LNCAP (cell line): ENCODE measurements around the gene FGFBP2.

Experiments used
- TF ChIP-seq, protein P1 (sequence below): fragments of 450-650 bp; IDR thresholded peaks from 2 replicates; pipeline ENCODE4 v1.5.1; 2017; ENCODE audit warnings: mild to moderate bottlenecking

FGFBP2 gene

DNA sequence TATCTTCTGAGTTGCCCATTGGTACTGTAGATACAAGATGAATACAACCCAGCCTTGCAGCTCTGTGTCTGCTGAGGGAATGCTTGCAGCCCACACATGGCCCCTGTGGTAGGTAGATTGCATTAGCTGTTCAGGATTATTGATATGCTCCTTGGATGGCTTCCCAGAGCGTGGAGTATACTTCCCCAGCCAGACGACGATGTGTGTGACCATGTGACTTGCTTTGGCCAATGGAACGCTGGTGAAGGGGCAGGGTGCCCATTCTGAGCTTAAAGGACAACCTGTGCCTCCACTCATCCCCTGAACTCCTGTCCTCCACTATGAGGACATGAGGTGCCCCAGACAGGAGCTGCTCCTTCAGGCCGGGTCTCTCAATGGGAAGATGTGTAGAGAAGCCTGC lies 23.9 kb upstream of the FGFBP2 start:
- TF ChIP-seq, protein P1, sequence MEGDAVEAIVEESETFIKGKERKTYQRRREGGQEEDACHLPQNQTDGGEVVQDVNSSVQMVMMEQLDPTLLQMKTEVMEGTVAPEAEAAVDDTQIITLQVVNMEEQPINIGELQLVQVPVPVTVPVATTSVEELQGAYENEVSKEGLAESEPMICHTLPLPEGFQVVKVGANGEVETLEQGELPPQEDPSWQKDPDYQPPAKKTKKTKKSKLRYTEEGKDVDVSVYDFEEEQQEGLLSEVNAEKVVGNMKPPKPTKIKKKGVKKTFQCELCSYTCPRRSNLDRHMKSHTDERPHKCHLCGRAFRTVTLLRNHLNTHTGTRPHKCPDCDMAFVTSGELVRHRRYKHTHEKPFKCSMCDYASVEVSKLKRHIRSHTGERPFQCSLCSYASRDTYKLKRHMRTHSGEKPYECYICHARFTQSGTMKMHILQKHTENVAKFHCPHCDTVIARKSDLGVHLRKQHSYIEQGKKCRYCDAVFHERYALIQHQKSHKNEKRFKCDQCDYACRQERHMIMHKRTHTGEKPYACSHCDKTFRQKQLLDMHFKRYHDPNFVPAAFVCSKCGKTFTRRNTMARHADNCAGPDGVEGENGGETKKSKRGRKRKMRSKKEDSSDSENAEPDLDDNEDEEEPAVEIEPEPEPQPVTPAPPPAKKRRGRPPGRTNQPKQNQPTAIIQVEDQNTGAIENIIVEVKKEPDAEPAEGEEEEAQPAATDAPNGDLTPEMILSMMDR: no peak

DNA sequence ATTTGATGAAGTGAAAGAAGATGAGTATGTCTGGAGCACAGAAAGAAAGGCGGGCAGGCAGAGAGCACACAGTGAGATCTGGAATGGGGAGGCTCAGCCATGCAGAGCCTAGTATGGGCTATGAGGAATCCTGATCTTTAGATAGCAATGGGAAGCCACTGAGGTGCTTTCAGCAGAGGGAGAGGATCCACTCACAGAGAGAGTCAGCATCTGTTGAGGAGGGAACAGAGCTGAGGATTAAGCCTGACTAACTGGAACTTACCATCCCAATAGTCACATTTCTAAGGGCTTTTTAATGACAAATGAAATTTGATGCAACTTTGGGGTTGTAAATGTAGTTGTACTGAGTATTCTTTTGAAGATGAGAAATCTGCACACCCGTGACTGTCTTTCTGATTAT lies 20.6 kb upstream of the FGFBP2 start:
- TF ChIP-seq, protein P1: no peak

DNA sequence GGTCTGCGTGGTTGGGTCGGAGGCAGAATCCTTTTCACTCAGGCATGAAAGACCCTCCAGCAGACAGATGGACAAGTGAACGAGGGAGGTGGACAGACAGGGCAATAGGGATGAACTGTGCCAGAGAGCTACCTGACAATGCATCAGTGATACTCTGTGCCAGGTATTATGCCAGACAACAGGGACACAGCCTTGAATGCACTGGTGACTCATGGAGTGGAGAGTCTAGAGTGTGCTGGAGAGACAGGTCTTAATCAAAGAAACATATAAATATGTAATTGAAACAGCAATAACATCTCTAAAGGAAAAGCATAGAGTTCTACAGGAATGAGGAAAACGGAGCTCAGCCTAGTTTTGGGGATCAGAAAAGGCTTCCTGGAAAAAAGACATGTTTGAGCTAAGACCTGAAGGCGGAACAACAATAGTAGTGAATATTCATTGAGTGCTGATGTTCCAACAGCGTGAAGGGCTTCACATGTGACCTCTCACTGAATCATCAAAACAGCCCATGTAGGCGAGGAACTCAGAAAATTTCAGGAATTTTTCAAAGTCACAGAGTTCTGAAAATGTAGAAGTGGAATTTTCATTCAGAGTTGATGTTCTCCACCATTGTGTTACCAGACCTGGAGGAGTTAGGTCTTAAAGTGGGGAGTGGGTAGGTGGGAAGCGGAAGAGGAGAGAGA lies 20.0 kb upstream of the FGFBP2 start:
- TF ChIP-seq, protein P1: no peak

DNA sequence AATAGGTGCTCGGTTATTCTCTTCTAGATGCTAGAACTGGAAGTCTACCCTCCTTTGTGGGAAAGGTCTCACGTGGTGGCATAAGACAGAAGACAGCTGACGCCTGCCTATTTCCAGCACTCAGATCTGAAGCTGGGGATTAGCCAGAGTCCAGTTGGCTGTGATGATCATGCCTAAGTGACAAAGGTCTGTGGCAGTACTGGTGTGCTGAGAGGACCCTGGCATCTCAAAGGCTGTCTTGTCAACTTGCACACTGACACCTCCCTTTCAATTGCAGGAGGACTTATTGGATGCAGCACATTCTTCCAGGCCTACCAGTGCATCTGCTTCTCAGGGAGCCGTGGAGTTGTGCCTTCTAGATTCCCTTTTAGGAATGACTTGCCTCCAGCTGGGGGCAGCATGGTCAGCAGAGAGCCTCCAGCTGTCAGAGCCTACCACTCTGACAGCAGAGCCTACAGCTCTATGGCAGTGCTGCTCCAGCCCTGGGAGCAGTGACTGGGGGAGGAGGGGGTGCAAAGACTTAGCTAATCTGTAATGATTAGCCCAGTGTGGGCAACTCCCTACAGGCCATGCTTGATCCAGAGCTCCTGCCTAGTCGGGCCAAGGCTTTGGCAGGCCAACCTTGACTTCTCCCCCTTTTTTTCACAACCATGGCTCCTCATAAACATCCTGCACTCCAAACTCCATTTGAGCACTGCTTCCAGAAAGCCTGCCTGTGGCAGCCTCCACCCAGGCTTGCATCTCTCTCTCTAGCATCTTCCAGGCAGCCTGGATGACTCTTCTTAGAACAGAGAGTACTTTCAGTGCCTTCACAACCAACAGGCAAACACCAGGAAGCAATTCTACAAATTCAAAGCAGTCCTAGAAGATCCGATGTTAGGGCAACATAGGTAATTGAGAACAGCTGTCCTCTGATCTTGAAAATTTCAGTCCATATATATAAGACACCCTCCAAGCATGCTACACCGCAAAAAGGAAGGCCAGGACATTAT lies 13.8 kb upstream of the FGFBP2 start:
- TF ChIP-seq, protein P1: no peak

DNA sequence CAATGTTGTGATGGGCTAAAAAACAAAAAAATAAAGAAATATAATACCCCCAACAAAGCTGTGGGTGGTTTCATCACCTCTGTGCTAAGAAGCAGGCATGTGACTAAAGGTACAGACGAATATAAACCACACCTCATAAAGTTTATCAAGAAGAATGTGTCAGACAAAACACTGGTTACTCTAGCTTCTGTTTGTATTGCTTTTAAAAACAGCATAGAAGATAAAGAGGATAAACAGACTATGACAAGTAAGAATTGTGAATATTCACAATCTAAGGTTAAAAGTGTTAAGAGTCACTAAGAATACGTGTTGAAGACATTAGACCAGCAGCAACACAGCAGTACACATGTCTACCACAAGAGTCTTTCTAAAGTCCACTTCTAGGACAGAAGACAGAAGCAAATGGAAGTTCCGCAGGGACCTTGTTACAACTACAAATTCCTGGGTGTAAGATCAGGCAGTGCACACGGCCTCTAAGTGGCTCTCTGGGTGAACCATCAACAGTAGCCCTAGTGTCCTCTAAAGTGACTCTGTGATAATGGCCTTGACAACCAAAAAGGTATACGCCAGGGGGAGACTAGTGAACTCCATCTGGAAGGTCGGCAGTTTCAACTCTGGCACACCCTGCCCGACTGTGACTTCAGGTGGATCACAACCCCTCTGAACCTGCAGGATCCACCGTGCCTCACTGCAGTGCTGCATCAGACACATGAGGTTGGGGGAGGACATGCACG lies 8.3 kb upstream of the FGFBP2 start:
- TF ChIP-seq, protein P1: no peak

DNA sequence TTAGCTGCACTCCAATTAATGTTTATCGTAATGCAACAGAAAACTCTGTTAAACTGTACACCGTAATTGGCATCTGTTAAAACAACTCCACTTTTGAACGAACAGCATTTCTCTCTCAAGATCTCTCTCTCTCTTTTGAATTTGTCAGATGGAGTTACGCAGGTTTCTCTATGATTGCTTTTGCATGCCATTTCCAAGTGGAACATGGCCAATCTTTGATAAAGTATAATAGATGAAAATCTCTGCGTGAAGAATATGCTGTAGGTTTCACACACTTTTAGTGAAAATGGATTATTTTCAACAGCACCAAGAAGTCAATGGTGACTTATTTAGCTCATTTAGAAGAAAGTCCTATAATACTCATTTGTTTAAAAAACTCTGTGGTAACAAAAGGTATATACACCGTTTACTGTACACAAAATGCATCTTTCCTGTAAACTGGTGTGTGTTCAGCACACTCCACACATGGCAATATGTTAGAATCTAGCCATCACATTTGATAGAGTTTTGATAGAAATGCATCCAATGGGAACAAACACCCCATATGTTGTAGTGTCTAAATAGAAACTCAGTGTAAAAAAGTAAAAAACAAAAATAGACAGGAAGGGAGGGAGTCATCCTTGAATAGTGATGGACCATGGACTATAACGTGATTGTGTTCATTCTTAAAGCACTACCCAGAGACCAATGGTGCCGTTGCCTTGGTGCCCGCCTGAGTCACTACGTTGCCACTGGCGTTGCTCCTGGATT lies 5.8 kb upstream of the FGFBP2 start:
- TF ChIP-seq, protein P1: no peak

DNA sequence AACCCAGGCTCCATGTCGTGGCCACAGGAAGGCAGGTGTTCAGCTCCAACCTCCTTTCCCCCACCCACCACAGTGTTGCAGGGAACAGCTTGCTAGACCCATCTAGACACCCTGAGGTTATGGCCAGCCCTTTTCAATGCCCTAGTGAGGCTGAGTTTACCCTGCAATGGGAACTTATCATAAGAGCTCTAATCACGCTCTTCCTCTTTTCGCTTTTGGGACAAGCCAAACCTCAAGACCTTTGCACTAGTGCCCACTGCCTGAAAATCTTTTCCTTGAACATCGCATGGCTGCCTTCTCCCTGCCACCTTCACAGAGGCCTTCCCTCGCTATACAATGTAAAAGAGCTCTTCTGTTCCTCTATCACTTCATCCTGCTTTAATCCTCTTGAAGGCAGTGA lies 2.4 kb upstream of the FGFBP2 start:
- TF ChIP-seq, protein P1: no peak
